ENCODE data around the gene CMSS1. TPM values are rescaled to one million over a fixed set of nuclear protein-coding genes. Genes with fewer than 3 reads are reported as not detected.

Gene CMSS1
- total and polyA plus RNA-seq, 12 donors, result 16.2 to 75.6 (median 33.0) TPM

GRCh38 chr3:99799422-99799821 lies 18.2 kb upstream of the CMSS1 start:
- TF ChIP-seq POLR2A (IDR thresholded peaks at IDR 0.05), result no peak
- TF ChIP-seq, protein P1, sequence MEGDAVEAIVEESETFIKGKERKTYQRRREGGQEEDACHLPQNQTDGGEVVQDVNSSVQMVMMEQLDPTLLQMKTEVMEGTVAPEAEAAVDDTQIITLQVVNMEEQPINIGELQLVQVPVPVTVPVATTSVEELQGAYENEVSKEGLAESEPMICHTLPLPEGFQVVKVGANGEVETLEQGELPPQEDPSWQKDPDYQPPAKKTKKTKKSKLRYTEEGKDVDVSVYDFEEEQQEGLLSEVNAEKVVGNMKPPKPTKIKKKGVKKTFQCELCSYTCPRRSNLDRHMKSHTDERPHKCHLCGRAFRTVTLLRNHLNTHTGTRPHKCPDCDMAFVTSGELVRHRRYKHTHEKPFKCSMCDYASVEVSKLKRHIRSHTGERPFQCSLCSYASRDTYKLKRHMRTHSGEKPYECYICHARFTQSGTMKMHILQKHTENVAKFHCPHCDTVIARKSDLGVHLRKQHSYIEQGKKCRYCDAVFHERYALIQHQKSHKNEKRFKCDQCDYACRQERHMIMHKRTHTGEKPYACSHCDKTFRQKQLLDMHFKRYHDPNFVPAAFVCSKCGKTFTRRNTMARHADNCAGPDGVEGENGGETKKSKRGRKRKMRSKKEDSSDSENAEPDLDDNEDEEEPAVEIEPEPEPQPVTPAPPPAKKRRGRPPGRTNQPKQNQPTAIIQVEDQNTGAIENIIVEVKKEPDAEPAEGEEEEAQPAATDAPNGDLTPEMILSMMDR (IDR thresholded peaks at IDR 0.05), result no peak
- H3K36me3 ChIP-seq (replicated peaks in 1 of 2), result no peaks in the 10 kb centered on the region
- no peaks in the 10 kb centered on the region for H3K4me1 ChIP-seq (replicated peaks in 1 of 2)
- WGBS, 4 donors, result 79 to 86% (median 85%) methylated on average over 4 of the region's 4 CpGs
- no peaks in the 10 kb centered on the region for H3K9me3 ChIP-seq (replicated peaks in 1 of 3)
- H3K27me3 ChIP-seq, result no peaks in the 10 kb centered on the region
- intact Hi-C loops (cut with DNase I), result no loop called here
- no peak overlapping the region for H3K4me3 ChIP-seq
- H3K27ac ChIP-seq, result no peak overlapping the region
- no peak for DNase-seq

DNA sequence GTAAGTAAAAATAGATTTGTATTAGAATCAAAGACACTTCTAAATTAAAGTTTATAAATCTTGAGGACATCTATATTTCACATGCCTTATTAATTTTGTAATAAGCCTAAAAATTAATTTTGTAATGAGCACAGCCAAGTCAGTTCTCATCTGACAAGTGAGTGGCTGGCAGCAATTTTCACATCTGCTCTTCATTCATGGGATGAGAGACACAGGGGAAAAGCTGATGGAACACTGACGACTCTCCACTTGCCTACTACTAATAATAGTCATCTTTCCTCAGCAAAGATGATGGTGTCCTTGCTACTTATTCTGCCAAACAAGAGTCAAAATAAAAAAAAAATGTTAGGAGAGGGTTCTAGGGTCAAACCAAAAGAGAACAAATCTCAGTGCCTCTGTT lies 14.4 kb upstream of the CMSS1 start:
- no peaks in the 10 kb centered on the region for H3K36me3 ChIP-seq (replicated peaks in 1 of 2)
- peaks cover 0 to 7% (median 0%) of the 10 kb centered on the region in 3 donors for H3K9me3 ChIP-seq (replicated peaks in 1 of 3)
- no peak overlapping the region for H3K4me3 ChIP-seq
- TF ChIP-seq POLR2A (IDR thresholded peaks at IDR 0.05), result no peak
- no peak for DNase-seq
- no peaks in the 10 kb centered on the region for H3K4me1 ChIP-seq (replicated peaks in 1 of 2)
- intact Hi-C loops (cut with DNase I), result no loop called here
- WGBS, 4 donors, result 75 to 95% (median 80%) methylated on average over 1 of the region's 1 CpG
- H3K27me3 ChIP-seq, result no peaks in the 10 kb centered on the region
- H3K27ac ChIP-seq, result no peak overlapping the region

GRCh38 chr3:99805160-99805559 lies 12.5 kb upstream of the CMSS1 start:
- TF ChIP-seq, protein P1 (IDR thresholded peaks at IDR 0.05), result no peak
- TF ChIP-seq POLR2A (IDR thresholded peaks at IDR 0.05), result no peak
- no peak for DNase-seq
- intact Hi-C loops (cut with DNase I), result no loop called here
- WGBS, 4 donors, result 93 to 95% (median 94%) methylated on average over 1 to 2 of the region's 2 CpGs
- peaks cover 0 to 7% (median 0%) of the 10 kb centered on the region in 3 donors for H3K9me3 ChIP-seq (replicated peaks in 1 of 3)
- H3K4me1 ChIP-seq (replicated peaks in 1 of 2), result no peaks in the 10 kb centered on the region
- no peaks in the 10 kb centered on the region for H3K36me3 ChIP-seq (replicated peaks in 1 of 2)
- no peaks in the 10 kb centered on the region for H3K27me3 ChIP-seq
- H3K27ac ChIP-seq, result no peak overlapping the region
- no peak overlapping the region for H3K4me3 ChIP-seq

DNA sequence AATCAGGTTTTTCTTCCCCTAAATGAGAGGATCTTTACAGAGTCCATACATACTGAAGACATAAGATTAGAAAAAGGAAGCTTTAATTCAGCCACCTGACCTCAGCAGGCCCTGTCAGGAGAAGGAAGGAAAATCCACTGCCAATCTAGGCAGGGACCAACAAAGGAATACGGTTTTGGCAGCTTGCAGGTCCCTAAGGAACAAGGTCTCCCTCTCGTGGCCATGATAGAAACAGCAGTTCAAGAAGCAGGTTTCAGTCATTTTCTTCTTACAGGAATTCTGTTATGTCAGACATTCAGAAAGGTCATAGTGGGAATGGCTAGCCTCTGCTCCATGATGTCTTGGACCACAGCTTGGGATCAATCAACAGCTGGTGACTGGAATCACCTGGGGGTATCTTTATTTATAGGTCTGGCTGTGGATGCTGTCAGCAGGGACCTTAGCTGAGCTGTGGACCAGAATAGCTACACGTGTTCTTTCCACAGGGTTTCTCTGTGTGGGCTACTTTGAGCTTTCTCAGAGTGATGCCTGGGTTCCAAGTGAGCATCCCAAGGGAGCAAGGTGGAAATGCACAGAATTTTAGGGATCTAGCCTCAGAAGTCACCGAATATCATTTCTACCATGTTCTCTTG lies 9.4 kb upstream of the CMSS1 start:
- TF ChIP-seq POLR2A (IDR thresholded peaks at IDR 0.05), result no peak
- TF ChIP-seq, protein P1 (IDR thresholded peaks at IDR 0.05), result peak; percentile 47 to 83 (median 62)
- H3K4me3 ChIP-seq, result no peak overlapping the region
- no peaks in the 10 kb centered on the region for H3K4me1 ChIP-seq (replicated peaks in 1 of 2)
- H3K27me3 ChIP-seq, result no peaks in the 10 kb centered on the region
- H3K9me3 ChIP-seq (replicated peaks in 1 of 3), result peaks cover 0 to 7% (median 0%) of the 10 kb centered on the region in 3 donors
- H3K36me3 ChIP-seq (replicated peaks in 1 of 2), result no peaks in the 10 kb centered on the region
- no peak overlapping the region for H3K27ac ChIP-seq
- 40 to 51% (median 47%) methylated on average over 4 of the region's 4 CpGs for WGBS, 4 donors
- intact Hi-C loops (cut with DNase I), result no loop called here
- DNase-seq, result peak; percentile 32 to 77 (median 62)

DNA sequence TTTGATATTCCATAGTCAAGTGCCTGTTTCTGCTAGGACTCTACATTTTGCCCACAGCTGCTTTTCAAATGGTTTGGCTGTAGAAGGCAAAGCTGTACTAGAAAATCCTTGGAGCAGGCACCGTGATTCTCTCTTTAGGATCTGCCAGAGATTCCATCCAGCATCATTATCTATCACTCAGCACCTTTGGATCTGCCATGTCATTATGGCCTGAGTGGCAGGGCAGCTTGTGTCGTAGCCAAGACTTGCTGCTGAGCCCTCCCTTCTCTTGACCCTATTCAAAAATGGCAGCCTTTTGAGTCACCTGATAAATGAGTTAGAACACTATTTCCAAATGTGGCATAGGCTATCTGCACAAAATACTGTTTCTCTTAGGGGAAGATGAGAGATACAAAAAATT lies 8.1 kb upstream of the CMSS1 start:
- Histone ChIP-seq H3K4me1 (replicated peaks in 1 of 2) (no peaks in the 10 kb centered on the region), H3K27ac (no peak overlapping the region), H3K27me3 (no peaks in the 10 kb centered on the region), H3K36me3 (replicated peaks in 1 of 2) (no peaks in the 10 kb centered on the region), H3K4me3 (no peak overlapping the region), H3K9me3 (replicated peaks in 1 of 3) (peaks cover 0 to 7% (median 0%) of the 10 kb centered on the region in 3 donors)
- WGBS, 4 donors, result 76 to 95% (median 91%) methylated on average over 2 of the region's 2 CpGs
- no peak for TF ChIP-seq POLR2A (IDR thresholded peaks at IDR 0.05)
- TF ChIP-seq, protein P1 (IDR thresholded peaks at IDR 0.05), result no peak
- intact Hi-C loops (cut with DNase I), result no loop called here
- no peak for DNase-seq

Data from adrenal gland (tissue), 12 donors.